GM15510 (cell line): ENCODE data around the gene GSKIP.

Source experiments
- POLR2A ChIP-seq: IDR thresholded peaks from 3 replicates; pipeline ENCODE4 v1.6.1; 2011; ENCODE audit warnings: borderline replicate concordance; ENCODE audit not compliant: insufficient read length; ENCODE audit errors: extremely low read depth

Gene GSKIP

GRCh38 chr14:96362071-96362964 is 1.0 kb upstream of the GSKIP start:
- no peak for TF ChIP-seq POLR2A

- no peak for TF ChIP-seq POLR2A
Measured at GRCh38 chr14:96363751-96364336, 518 bp downstream of the GSKIP start.

DNA sequence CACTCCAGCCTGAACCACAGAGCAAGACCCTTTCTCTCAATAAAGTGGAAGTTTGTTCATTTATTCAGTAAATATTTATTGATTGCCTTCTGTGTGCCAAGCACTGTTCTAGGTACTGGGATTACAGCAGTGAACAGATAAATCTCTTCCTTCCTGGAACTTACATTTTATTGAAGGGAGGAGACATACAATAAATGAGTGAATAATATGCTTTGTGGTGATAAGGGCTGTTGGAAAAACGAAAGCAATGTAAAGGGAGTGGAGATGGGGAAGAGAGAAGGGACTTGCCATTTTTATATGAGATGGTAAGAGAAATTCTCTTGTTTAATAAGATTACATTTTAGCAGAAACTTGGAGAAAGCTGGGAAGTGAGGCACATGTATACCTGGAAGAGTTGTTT is 1.6 kb downstream of the GSKIP start:
- TF ChIP-seq POLR2A = no peak

DNA sequence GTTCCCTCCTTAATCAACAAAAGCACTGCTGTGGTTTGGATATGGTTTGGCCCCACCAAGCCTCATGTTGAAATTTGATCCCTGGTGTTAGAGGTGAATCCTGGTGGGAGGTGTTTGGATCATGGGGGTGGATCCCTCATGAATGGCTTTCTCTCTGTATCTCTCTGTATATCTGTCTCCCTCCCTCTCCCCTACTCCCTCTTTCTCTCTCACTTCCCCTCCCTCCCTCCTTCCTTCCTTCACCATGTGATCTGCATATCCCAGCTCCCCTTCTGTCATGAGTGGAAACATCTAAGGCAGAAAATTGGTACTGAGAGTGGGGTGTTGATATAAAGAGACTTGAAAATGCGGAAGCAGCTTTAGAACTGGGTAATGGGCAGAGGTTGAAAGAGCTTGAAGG is 5.2 kb downstream of the GSKIP start:
- no peak for TF ChIP-seq POLR2A

GRCh38 chr14:96370528-96370927 is 7.2 kb downstream of the GSKIP start:
- TF ChIP-seq POLR2A = no peak

DNA sequence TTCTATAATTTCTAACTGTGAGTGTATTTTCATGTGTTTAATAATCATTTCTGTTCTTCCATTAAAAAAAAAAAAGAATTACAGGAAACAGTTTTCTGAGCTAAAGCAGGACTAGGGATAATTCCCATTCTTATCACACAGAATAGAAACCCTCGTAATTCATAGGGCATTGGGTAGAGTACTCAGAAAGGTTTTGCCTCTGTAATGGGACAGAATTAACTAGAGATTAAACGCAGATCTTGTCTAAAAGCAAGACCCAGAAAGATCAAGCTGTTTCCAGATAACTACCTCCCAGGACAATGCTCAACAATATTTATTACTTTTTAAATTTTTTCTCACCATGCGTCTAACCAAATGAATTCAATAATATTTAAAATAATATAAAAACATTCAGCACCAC is 10.2 kb downstream of the GSKIP start:
- no peak for TF ChIP-seq POLR2A

DNA sequence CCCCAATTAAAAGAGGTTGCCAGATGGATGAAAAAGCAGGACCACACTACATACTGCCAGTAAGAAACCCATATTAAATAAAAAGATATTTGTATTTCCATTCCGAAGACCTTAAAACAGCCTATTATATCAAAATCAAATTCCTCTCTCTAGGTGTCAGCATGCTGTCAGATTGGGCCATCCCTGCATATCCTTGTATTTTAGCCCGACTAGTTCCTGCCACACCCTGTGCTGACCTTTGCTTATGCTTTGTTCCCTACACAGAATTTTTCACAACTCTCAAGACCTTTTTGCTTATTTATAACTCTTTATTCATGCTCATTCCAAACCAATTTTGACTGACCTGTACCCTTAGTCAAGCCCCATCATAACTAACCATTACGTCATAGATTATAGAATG is 12.8 kb downstream of the GSKIP start:
- no peak for TF ChIP-seq POLR2A

- TF ChIP-seq POLR2A = no peak
Measured at GRCh38 chr14:96380735-96381134, 17.4 kb downstream of the GSKIP start.

GRCh38 chr14:96383445-96383844 is 20.1 kb downstream of the GSKIP start:
- no peak for TF ChIP-seq POLR2A

GRCh38 chr14:96384053-96384452 is 20.7 kb downstream of the GSKIP start:
- TF ChIP-seq POLR2A = no peak

- no peak for TF ChIP-seq POLR2A
Measured at GRCh38 chr14:96384740-96385139, 21.4 kb downstream of the GSKIP start.

- TF ChIP-seq POLR2A = no peak
Measured at GRCh38 chr14:96385385-96385784, 22.1 kb downstream of the GSKIP start.

- TF ChIP-seq POLR2A = no peak
Measured at GRCh38 chr14:96390965-96391292, 27.6 kb downstream of the GSKIP start.

GRCh38 chr14:96391293-96392118 is 28.2 kb downstream of the GSKIP start:
- peak; percentile 80 for TF ChIP-seq POLR2A

GRCh38 chr14:96393071-96393691 is 29.9 kb downstream of the GSKIP start:
- TF ChIP-seq POLR2A = no peak

DNA sequence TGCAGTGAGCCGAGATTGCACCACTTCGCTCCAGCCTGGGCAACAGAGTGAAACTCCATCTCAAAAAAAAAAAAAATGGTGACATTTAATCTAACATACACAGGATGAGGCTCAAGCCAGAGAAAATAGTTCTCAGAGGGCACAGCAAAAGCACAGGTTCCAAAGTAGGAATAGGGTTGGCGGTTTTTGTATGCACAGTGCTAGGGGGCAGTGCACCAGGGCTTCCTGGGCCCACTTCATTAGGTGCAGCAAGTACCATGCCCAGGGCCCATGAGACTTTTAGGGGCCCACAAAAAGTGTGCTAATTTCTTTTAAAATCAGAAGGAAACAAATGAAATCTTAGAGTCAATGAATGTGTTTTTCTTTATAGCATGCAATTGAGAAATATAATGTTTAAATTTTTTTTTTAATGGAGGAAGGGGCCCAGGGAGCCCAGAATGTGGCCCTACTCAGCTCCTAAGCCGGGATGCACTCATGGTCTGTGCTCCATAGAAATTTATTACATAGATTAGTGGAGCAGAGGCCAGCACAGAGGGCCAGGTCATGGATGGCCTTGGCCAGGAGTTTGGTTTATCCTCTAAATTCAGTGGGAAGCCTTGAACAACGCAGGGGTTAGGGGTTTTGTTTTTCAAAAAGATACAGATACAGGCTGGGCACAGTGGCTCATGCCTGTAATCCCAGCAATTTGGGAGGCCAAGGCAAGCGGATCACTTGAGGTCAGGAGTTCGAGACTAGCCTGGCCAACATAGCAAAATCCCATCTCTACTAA is 30.9 kb downstream of the GSKIP start:
- TF ChIP-seq POLR2A = no peak
